HEK293 (cell line): ENCODE data around the gene PSMC4.

Experiments
- BCL11A ChIP-seq: fragments of 450-650 bp; formaldehyde crosslinking; IDR thresholded peaks from 2 replicates; pipeline ENCODE4 v1.5.1; 2016; ENCODE audit warnings: low read depth, missing biosample characterization, missing genetic modification characterization
- GLI2 ChIP-seq: fragments of 450-650 bp; formaldehyde crosslinking; IDR thresholded peaks from 2 replicates; pipeline ENCODE4; 2017; ENCODE audit warnings: missing biosample characterization, missing genetic modification characterization, low read depth, borderline replicate concordance
- GLIS1 ChIP-seq: fragments of 450-650 bp; formaldehyde crosslinking; IDR thresholded peaks from 2 replicates; pipeline ENCODE4 v1.5.1; 2016; ENCODE audit warnings: missing biosample characterization, missing genetic modification characterization
- IKZF3 ChIP-seq: fragments of 450-650 bp; IDR thresholded peaks from 2 replicates; pipeline ENCODE4 v1.5.0; 2018; ENCODE audit warnings: missing biosample characterization, mild to moderate bottlenecking, missing genetic modification characterization, moderate library complexity
- OVOL3 ChIP-seq: fragments of 450-650 bp; formaldehyde crosslinking; IDR thresholded peaks from 2 replicates; pipeline ENCODE4 v1.5.1; 2016; ENCODE audit warnings: missing biosample characterization, missing genetic modification characterization
- SETDB1 ChIP-seq: IDR thresholded peaks from one replicate; pipeline ENCODE4 v1.6.1; 2017; ENCODE audit warnings: mild to moderate bottlenecking, low read length, moderate library complexity, mixed read lengths; ENCODE audit not compliant: insufficient read length
- YY2 ChIP-seq: fragments of 450-650 bp; formaldehyde crosslinking; IDR thresholded peaks from 2 replicates; pipeline ENCODE4 v1.5.1; 2016; ENCODE audit warnings: missing biosample characterization, missing genetic modification characterization
- ZBTB49 ChIP-seq: fragments of 450-650 bp; formaldehyde crosslinking; IDR thresholded peaks from 2 replicates; pipeline ENCODE4 v1.5.1; 2016; ENCODE audit warnings: missing biosample characterization, missing genetic modification characterization, low read depth
- ZEB2 ChIP-seq: fragments of 450-650 bp; formaldehyde crosslinking; IDR thresholded peaks from 2 replicates; pipeline ENCODE4 v1.5.1; 2016; ENCODE audit warnings: missing biosample characterization, missing genetic modification characterization
- ZNF138 ChIP-seq: fragments of 450-650 bp; formaldehyde crosslinking; IDR thresholded peaks from 2 replicates; pipeline ENCODE4 v1.5.1; 2016; ENCODE audit warnings: missing biosample characterization, missing genetic modification characterization, borderline replicate concordance
- ZNF211 ChIP-seq: fragments of 450-650 bp; formaldehyde crosslinking; IDR thresholded peaks from 2 replicates; pipeline ENCODE4 v1.5.1; 2016; ENCODE audit warnings: low read depth, missing biosample characterization, missing genetic modification characterization
- ZNF398 ChIP-seq: fragments of 450-650 bp; formaldehyde crosslinking; IDR thresholded peaks from 2 replicates; pipeline ENCODE4 v1.5.1; 2017; ENCODE audit warnings: missing biosample characterization, missing genetic modification characterization
- ZNF404 ChIP-seq: fragments of 450-650 bp; formaldehyde crosslinking; IDR thresholded peaks from 2 replicates; pipeline ENCODE4 v1.5.1; 2017; ENCODE audit warnings: missing biosample characterization, missing genetic modification characterization
- ZNF501 ChIP-seq: fragments of 450-650 bp; formaldehyde crosslinking; IDR thresholded peaks from 2 replicates; pipeline ENCODE4 v1.5.1; 2016; ENCODE audit warnings: missing biosample characterization, missing genetic modification characterization
- ZNF514 ChIP-seq: fragments of 450-650 bp; formaldehyde crosslinking; IDR thresholded peaks from 2 replicates; pipeline ENCODE4 v1.5.1; 2016; ENCODE audit warnings: missing biosample characterization, missing genetic modification characterization
- ZNF529 ChIP-seq: fragments of 450-650 bp; formaldehyde crosslinking; IDR thresholded peaks from 2 replicates; pipeline ENCODE4 v1.5.1; 2017; ENCODE audit warnings: missing genetic modification characterization, missing biosample characterization; ENCODE audit not compliant: insufficient replicate concordance
- ZNF548 ChIP-seq: fragments of 450-650 bp; formaldehyde crosslinking; IDR thresholded peaks from 2 replicates; pipeline ENCODE4 v1.5.1; 2016; ENCODE audit warnings: missing biosample characterization, missing genetic modification characterization
- ZNF560 ChIP-seq: fragments of 450-650 bp; formaldehyde crosslinking; IDR thresholded peaks from 2 replicates; pipeline ENCODE4 v1.5.1; 2017; ENCODE audit warnings: missing biosample characterization, missing genetic modification characterization, borderline replicate concordance
- ZNF561 ChIP-seq: fragments of 450-650 bp; IDR thresholded peaks from 2 replicates; pipeline ENCODE4 v1.5.1; 2018; ENCODE audit warnings: missing biosample characterization, missing genetic modification characterization, borderline replicate concordance
- ZNF610 ChIP-seq: fragments of 450-650 bp; formaldehyde crosslinking; IDR thresholded peaks from 2 replicates; pipeline ENCODE4 v1.5.1; 2016; ENCODE audit warnings: missing biosample characterization, missing genetic modification characterization, borderline replicate concordance
- ZNF660 ChIP-seq: fragments of 450-650 bp; IDR thresholded peaks from 2 replicates; pipeline ENCODE4 v1.5.1; 2018; ENCODE audit warnings: missing biosample characterization, mild to moderate bottlenecking, missing genetic modification characterization
- ZNF707 ChIP-seq: fragments of 450-650 bp; formaldehyde crosslinking; IDR thresholded peaks from 2 replicates; pipeline ENCODE4 v1.5.1; 2016; ENCODE audit warnings: missing biosample characterization, missing genetic modification characterization
- ZNF768 ChIP-seq: fragments of 450-650 bp; formaldehyde crosslinking; IDR thresholded peaks from 2 replicates; pipeline ENCODE4 v1.5.1; 2018; ENCODE audit warnings: missing biosample characterization, mild to moderate bottlenecking, missing genetic modification characterization
- ZNF792 ChIP-seq: fragments of 450-650 bp; formaldehyde crosslinking; IDR thresholded peaks from 2 replicates; pipeline ENCODE4 v1.5.1; 2016; ENCODE audit warnings: missing biosample characterization, missing genetic modification characterization
- TF ChIP-seq, protein P1 (sequence below): fragments of 450-650 bp; formaldehyde crosslinking; IDR thresholded peaks from 2 replicates; pipeline ENCODE4 v1.5.1; 2016; ENCODE audit warnings: missing biosample characterization, missing genetic modification characterization
- TF ChIP-seq, protein P2 (sequence below): fragments of 450-650 bp; formaldehyde crosslinking; IDR thresholded peaks from 2 replicates; pipeline ENCODE4 v1.5.1; 2016; ENCODE audit warnings: missing biosample characterization, missing genetic modification characterization
- TF ChIP-seq, protein P3 (sequence below): fragments of 450-650 bp; formaldehyde crosslinking; conservative IDR thresholded peaks from 2 replicates; pipeline ENCODE4 v1.5.1; 2016; ENCODE audit warnings: low read depth, missing biosample characterization, missing genetic modification characterization

The PSMC4 gene

DNA sequence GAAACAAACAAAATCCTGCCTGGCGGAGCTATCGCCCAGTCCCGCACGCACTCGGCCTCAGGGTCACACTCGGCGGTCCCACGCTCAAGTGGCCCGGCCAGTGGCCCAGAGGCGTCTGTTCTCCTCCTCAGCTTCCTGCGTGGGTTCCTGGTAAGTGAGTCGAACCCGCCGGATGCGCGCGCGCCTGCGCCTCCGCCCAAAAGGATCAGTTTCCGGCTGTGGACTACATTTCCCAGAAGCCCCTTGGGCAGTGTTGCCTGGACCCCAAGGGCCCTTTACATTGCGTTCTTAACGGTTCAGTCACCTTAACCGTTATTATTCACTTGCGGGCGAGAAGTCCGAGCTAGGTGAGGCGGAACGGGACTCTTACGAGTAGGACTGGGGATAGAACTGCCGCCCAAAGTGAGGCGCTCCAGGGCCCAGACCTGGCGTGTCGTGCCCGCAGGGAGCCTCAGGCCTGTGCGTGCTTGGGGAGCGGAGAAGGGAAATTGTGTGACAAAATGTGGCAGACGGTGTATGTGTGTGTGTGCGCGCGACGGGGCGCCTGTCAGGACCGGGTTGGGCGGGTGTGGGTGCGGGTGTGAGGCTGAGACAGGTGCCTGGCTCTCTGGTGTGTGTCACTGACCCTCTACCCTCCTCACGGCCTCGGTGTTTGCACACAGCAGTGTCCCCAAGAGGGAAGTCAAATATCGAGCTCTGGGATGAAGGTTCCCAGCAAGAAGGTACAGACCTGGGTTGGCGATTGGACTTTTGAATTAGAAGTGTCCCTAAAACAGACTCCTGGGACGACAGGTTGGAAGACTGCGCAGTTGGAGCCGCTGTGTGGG, 26.1 kb downstream of the PSMC4 start, which contains the start of gene ZNF546 (continued):
- no peak for TF ChIP-seq ZNF138 (tag by site-specific recombination)
- TF ChIP-seq GLIS1: peak; percentile 72; the same call in 1 of the 2 replicates
- TF ChIP-seq OVOL3: peak; percentile 100
- TF ChIP-seq, protein P1, sequence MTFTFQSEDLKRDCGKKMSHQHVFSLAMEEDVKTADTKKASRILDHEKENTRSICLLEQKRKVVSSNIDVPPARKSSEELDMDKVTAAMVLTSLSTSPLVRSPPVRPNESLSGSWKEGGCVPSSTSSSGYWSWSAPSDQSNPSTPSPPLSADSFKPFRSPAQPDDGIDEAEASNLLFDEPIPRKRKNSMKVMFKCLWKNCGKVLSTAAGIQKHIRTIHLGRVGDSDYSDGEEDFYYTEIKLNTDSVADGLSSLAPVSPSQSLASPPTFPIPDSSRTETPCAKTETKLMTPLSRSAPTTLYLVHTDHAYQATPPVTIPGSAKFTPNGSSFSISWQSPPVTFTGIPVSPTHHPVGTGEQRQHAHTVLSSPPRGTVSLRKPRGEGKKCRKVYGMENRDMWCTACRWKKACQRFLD: no peak
- no peak for TF ChIP-seq ZNF560
- TF ChIP-seq ZNF561: peak; percentile 93
- no peak for TF ChIP-seq ZNF707 (tag by site-specific recombination)
- TF ChIP-seq ZNF610 (tag by site-specific recombination): peak; percentile 69
- TF ChIP-seq ZNF211 (tag by site-specific recombination): no peak
- TF ChIP-seq ZNF404 (tag by site-specific recombination): no peak
- TF ChIP-seq SETDB1: peak; percentile 12
- TF ChIP-seq ZBTB49: no peak
- TF ChIP-seq GLI2 (tag by site-specific recombination): no peak
- no peak for TF ChIP-seq ZNF514
- no peak for TF ChIP-seq ZNF768 (tag by site-specific recombination)
- TF ChIP-seq ZNF398 (tag by site-specific recombination): peak; percentile 92
- TF ChIP-seq, protein P2, sequence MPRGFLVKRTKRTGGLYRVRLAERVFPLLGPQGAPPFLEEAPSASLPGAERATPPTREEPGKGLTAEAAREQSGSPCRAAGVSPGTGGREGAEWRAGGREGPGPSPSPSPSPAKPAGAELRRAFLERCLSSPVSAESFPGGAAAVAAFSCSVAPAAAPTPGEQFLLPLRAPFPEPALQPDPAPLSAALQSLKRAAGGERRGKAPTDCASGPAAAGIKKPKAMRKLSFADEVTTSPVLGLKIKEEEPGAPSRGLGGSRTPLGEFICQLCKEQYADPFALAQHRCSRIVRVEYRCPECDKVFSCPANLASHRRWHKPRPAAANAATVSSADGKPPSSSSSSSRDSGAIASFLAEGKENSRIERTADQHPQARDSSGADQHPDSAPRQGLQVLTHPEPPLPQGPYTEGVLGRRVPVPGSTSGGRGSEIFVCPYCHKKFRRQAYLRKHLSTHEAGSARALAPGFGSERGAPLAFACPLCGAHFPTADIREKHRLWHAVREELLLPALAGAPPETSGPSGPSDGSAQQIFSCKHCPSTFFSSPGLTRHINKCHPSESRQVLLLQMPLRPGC (tag by site-specific recombination): peak; percentile 18; the same call in 1 of the 2 replicates
- no peak for TF ChIP-seq ZNF529 (tag by site-specific recombination)
- peak; percentile 13; the same call in 1 of the 2 replicates for TF ChIP-seq ZNF792 (tag by site-specific recombination)
- TF ChIP-seq BCL11A (tag by site-specific recombination): no peak
- TF ChIP-seq, protein P3, sequence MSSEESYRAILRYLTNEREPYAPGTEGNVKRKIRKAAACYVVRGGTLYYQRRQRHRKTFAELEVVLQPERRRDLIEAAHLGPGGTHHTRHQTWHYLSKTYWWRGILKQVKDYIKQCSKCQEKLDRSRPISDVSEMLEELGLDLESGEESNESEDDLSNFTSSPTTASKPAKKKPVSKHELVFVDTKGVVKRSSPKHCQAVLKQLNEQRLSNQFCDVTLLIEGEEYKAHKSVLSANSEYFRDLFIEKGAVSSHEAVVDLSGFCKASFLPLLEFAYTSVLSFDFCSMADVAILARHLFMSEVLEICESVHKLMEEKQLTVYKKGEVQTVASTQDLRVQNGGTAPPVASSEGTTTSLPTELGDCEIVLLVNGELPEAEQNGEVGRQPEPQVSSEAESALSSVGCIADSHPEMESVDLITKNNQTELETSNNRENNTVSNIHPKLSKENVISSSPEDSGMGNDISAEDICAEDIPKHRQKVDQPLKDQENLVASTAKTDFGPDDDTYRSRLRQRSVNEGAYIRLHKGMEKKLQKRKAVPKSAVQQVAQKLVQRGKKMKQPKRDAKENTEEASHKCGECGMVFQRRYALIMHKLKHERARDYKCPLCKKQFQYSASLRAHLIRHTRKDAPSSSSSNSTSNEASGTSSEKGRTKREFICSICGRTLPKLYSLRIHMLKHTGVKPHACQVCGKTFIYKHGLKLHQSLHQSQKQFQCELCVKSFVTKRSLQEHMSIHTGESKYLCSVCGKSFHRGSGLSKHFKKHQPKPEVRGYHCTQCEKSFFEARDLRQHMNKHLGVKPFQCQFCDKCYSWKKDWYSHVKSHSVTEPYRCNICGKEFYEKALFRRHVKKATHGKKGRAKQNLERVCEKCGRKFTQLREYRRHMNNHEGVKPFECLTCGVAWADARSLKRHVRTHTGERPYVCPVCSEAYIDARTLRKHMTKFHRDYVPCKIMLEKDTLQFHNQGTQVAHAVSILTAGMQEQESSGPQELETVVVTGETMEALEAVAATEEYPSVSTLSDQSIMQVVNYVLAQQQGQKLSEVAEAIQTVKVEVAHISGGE (tag by site-specific recombination): peak; percentile 95
- TF ChIP-seq YY2 (tag by site-specific recombination): peak; percentile 76; the same call in 1 of the 2 replicates
- peak; percentile 19; the same call in 1 of the 2 replicates for TF ChIP-seq ZNF548 (tag by site-specific recombination)
- peak; percentile 97 for TF ChIP-seq ZNF501
- peak; percentile 73; the same call in 1 of the 2 replicates for TF ChIP-seq ZEB2
- TF ChIP-seq IKZF3 (tag by site-specific recombination): no peak
- TF ChIP-seq ZNF660 (tag by site-specific recombination): peak; percentile 93; the same call in 1 of the 2 replicates
